Measurements from ENCODE around the gene INHBE. TPM values are rescaled to one million over a fixed set of nuclear protein-coding genes. Genes with fewer than 3 reads are reported as not detected.

INHBE gene
- total RNA-seq, 4 donors from 2014 or later: 1.5 to 2.2 TPM; not detected in 2

- Histone ChIP-seq H3K4me3 (peak overlapping the region; percentile 38 to 74 (median 49)), H3K27ac (no peak overlapping the region), H3K27me3 (peaks cover 41 to 47% (median 45%) of the 10 kb centered on the region in 3 donors), H3K4me1 (peaks cover 12% of the 10 kb centered on the region in 2 donors), H3K9me3 (no peaks in the 10 kb centered on the region), H3K36me3 (no peaks in the 10 kb centered on the region)
- in situ Hi-C loops (cut with MboI; ENCODE audit: low sequenced_read_pairs in 4 of 4): no loop called here
- no peak for TF ChIP-seq POLR2A (IDR thresholded peaks at IDR 0.05)
- TF ChIP-seq CTCF (IDR thresholded peaks at IDR 0.05 in 4 of 5, conservative IDR thresholded peaks at IDR 0.05 in 1 of 5): no peak
- ATAC-seq: no peak
- intact Hi-C loops (cut with DNase I; ENCODE audit: low total_unique reads): no loop called here
- DNase-seq: no peak
Measured at GRCh38 chr12:57474862-57475261, 19.8 kb downstream of the INHBE start.

GRCh38 chr12:57475271-57476161 is 20.4 kb downstream of the INHBE start:
- no peak overlapping the region for H3K27ac ChIP-seq
- H3K4me3 ChIP-seq: peak overlapping the region; percentile 38 to 74 (median 49)
- in situ Hi-C loops (cut with MboI; ENCODE audit: low sequenced_read_pairs in 4 of 4): no loop called here
- no peaks in the 10 kb centered on the region for H3K36me3 ChIP-seq
- H3K4me1 ChIP-seq: peaks cover 12% of the 10 kb centered on the region in 2 donors
- peak; percentile 53 to 72 for ATAC-seq
- TF ChIP-seq CTCF (IDR thresholded peaks at IDR 0.05 in 4 of 5, conservative IDR thresholded peaks at IDR 0.05 in 1 of 5): no peak
- no peak for TF ChIP-seq POLR2A (IDR thresholded peaks at IDR 0.05)
- no peaks in the 10 kb centered on the region for H3K9me3 ChIP-seq
- H3K27me3 ChIP-seq: peaks cover 41 to 47% (median 45%) of the 10 kb centered on the region in 3 donors
- intact Hi-C loops (cut with DNase I; ENCODE audit: low total_unique reads): no loop called here
- no peak for DNase-seq

- Histone ChIP-seq H3K27me3 (peaks cover 41 to 43% (median 41%) of the 10 kb centered on the region in 3 donors), H3K4me3 (peak overlapping the region; percentile 38 to 74 (median 49)), H3K9me3 (no peaks in the 10 kb centered on the region), H3K27ac (peak overlapping the region in 1 of 4 donors; percentile 2), H3K4me1 (peaks cover 12% of the 10 kb centered on the region in 2 donors), H3K36me3 (no peaks in the 10 kb centered on the region)
- in situ Hi-C loops (cut with MboI; ENCODE audit: low sequenced_read_pairs in 4 of 4) (no loop called here), intact Hi-C loops (cut with DNase I; ENCODE audit: low total_unique reads) (no loop called here)
- DNase-seq: no peak
- TF ChIP-seq CTCF (IDR thresholded peaks at IDR 0.05 in 4 of 5, conservative IDR thresholded peaks at IDR 0.05 in 1 of 5): peak in 1 of 5 experiments; percentile 11
- TF ChIP-seq POLR2A (IDR thresholded peaks at IDR 0.05): no peak
- ATAC-seq: no peak
Measured at GRCh38 chr12:57476162-57476992, 21.3 kb downstream of the INHBE start.

- TF ChIP-seq POLR2A (IDR thresholded peaks at IDR 0.05) (no peak), CTCF (IDR thresholded peaks at IDR 0.05 in 4 of 5, conservative IDR thresholded peaks at IDR 0.05 in 1 of 5) (no peak)
- Histone ChIP-seq H3K9me3 (no peaks in the 10 kb centered on the region), H3K4me3 (peak overlapping the region in 1 of 4 donors; percentile 47), H3K36me3 (no peaks in the 10 kb centered on the region), H3K27me3 (peaks cover 39 to 41% (median 40%) of the 10 kb centered on the region in 3 donors), H3K27ac (peak overlapping the region in 1 of 4 donors; percentile 7), H3K4me1 (peaks cover 12% of the 10 kb centered on the region in 2 donors)
- DNase-seq (no peak), ATAC-seq (no peak)
- in situ Hi-C loops (cut with MboI; ENCODE audit: low sequenced_read_pairs in 4 of 4): no loop called here
- intact Hi-C loops (cut with DNase I; ENCODE audit: low total_unique reads): no loop called here
Measured at GRCh38 chr12:57476993-57477709, 22.0 kb downstream of the INHBE start.

Measured in gastrocnemius medialis (tissue), 4 donors.